Measurements from ENCODE around the gene TCHP.
"Not testable (repeated sequence)": the region's sequence is repeated elsewhere in the genome, so short reads cannot be mapped to it uniquely, and the experiment has no call there.

Gene TCHP

GRCh38 chr12:109925185-109925840 lies 25.2 kb downstream of the TCHP start:
- no peak for DNase-seq (ENCODE audit: low spot score)
- TF ChIP-seq, protein P1, sequence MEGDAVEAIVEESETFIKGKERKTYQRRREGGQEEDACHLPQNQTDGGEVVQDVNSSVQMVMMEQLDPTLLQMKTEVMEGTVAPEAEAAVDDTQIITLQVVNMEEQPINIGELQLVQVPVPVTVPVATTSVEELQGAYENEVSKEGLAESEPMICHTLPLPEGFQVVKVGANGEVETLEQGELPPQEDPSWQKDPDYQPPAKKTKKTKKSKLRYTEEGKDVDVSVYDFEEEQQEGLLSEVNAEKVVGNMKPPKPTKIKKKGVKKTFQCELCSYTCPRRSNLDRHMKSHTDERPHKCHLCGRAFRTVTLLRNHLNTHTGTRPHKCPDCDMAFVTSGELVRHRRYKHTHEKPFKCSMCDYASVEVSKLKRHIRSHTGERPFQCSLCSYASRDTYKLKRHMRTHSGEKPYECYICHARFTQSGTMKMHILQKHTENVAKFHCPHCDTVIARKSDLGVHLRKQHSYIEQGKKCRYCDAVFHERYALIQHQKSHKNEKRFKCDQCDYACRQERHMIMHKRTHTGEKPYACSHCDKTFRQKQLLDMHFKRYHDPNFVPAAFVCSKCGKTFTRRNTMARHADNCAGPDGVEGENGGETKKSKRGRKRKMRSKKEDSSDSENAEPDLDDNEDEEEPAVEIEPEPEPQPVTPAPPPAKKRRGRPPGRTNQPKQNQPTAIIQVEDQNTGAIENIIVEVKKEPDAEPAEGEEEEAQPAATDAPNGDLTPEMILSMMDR (IDR thresholded peaks at IDR 0.05; ENCODE audit: extremely low read depth, insufficient read depth, missing control alignments) = no peak
- in situ Hi-C loops (cut with MboI; ENCODE audit: low pct_unique_long_range_greater_than_20kb, low sequenced_read_pairs, unreplicated experiment) = no loop called here

GRCh38 chr12:109926016-109926415 lies 25.9 kb downstream of the TCHP start:
- TF ChIP-seq, protein P1 (IDR thresholded peaks at IDR 0.05; ENCODE audit: extremely low read depth, insufficient read depth, missing control alignments) = no peak
- DNase-seq (ENCODE audit: low spot score) = no peak
- in situ Hi-C loops (cut with MboI; ENCODE audit: low pct_unique_long_range_greater_than_20kb, low sequenced_read_pairs, unreplicated experiment) = no loop called here

GRCh38 chr12:109926488-109927210 lies 26.6 kb downstream of the TCHP start:
- TF ChIP-seq, protein P1 (IDR thresholded peaks at IDR 0.05; ENCODE audit: extremely low read depth, insufficient read depth, missing control alignments) = no peak
- in situ Hi-C loops (cut with MboI; ENCODE audit: low pct_unique_long_range_greater_than_20kb, low sequenced_read_pairs, unreplicated experiment) = no loop called here
- no peak for DNase-seq (ENCODE audit: low spot score)

- peak; percentile 62 for DNase-seq (ENCODE audit: low spot score)
- TF ChIP-seq, protein P1 (IDR thresholded peaks at IDR 0.05; ENCODE audit: extremely low read depth, insufficient read depth, missing control alignments) = peak; percentile 65
- in situ Hi-C loops (cut with MboI; ENCODE audit: low pct_unique_long_range_greater_than_20kb, low sequenced_read_pairs, unreplicated experiment) = no loop called here
These were observed 27.5 kb downstream of the TCHP start for GRCh38 chr12:109927622-109928021.

GRCh38 chr12:109928058-109928656 lies 28.1 kb downstream of the TCHP start:
- DNase-seq (ENCODE audit: low spot score) = no peak
- TF ChIP-seq, protein P1 (IDR thresholded peaks at IDR 0.05; ENCODE audit: extremely low read depth, insufficient read depth, missing control alignments) = no peak
- in situ Hi-C loops (cut with MboI; ENCODE audit: low pct_unique_long_range_greater_than_20kb, low sequenced_read_pairs, unreplicated experiment) = no loop called here

GRCh38 chr12:109929326-109929725 lies 29.3 kb downstream of the TCHP start:
- in situ Hi-C loops (cut with MboI; ENCODE audit: low pct_unique_long_range_greater_than_20kb, low sequenced_read_pairs, unreplicated experiment); DNase-seq (ENCODE audit: low spot score): not testable (repeated sequence)
